NB4 (cell line): ENCODE measurements around the gene DCC.
A peak's percentile ranks its signal among the peaks of the same experiment; 100 is the strongest.

Source experiments
- MYC ChIP-seq: IDR thresholded peaks from 2 replicates; pipeline ENCODE4 v1.6.1; 2011; ENCODE audit warnings: low read depth, low read length
- POLR2A ChIP-seq: IDR thresholded peaks from 2 replicates; pipeline ENCODE4 v1.6.1; 2011; ENCODE audit warnings: mild to moderate bottlenecking; ENCODE audit not compliant: insufficient read length; ENCODE audit errors: extremely low read depth
- TF ChIP-seq, protein P1 (sequence below): IDR thresholded peaks from one replicate; pipeline ENCODE4 v1.5.1; 2012; ENCODE audit warnings: low read depth, low read length
- TF ChIP-seq, protein P2 (sequence below): IDR thresholded peaks from 2 replicates; pipeline ENCODE4 v1.6.1; 2011; ENCODE audit warnings: low read depth, low read length

DNA sequence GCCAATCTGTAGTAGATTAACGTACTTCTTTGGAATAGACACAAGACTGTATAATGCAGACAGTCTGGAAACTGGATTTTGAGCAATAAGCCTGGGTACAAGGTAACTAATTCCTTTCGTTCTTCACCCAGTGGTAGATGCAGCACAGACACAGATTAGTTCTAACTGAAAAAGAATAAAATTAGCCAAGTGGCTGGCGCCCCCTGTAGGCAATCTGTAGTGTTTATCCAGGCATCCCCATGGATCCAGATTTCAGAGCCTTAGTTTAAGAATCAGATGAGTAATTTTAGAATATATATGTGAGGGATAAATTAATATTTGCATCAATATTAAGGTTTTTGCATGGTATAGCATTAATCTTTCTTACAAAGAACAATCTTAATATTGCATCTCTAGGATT is 563.9 kb downstream of the DCC start:
- TF ChIP-seq, protein P1, sequence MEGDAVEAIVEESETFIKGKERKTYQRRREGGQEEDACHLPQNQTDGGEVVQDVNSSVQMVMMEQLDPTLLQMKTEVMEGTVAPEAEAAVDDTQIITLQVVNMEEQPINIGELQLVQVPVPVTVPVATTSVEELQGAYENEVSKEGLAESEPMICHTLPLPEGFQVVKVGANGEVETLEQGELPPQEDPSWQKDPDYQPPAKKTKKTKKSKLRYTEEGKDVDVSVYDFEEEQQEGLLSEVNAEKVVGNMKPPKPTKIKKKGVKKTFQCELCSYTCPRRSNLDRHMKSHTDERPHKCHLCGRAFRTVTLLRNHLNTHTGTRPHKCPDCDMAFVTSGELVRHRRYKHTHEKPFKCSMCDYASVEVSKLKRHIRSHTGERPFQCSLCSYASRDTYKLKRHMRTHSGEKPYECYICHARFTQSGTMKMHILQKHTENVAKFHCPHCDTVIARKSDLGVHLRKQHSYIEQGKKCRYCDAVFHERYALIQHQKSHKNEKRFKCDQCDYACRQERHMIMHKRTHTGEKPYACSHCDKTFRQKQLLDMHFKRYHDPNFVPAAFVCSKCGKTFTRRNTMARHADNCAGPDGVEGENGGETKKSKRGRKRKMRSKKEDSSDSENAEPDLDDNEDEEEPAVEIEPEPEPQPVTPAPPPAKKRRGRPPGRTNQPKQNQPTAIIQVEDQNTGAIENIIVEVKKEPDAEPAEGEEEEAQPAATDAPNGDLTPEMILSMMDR, result peak; percentile 68
- TF ChIP-seq POLR2A, result no peak
- TF ChIP-seq MYC, result no peak
- TF ChIP-seq, protein P2, sequence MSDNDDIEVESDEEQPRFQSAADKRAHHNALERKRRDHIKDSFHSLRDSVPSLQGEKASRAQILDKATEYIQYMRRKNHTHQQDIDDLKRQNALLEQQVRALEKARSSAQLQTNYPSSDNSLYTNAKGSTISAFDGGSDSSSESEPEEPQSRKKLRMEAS, result no peak
